Activated naive CD4-positive, alpha-beta T cell treated with anti-CD3 and anti-CD28 coated beads for 36 hours (primary cell): ENCODE results near the gene BET1. TPM values are rescaled to one million over a fixed set of nuclear protein-coding genes. Genes with fewer than 3 reads are reported as not detected.

ENCODE experiments used
- CTCF ChIA-PET: fragments of 350-600 bp; sonication (Branson Sonifier 250); formaldehyde crosslinking; loops from one replicate; lab custom pipeline; 2021; ENCODE audit warnings: antibody characterized with exemption; lab: Charles Lee
- DNase-seq: peaks from one replicate; pipeline ENCODE4 v3.0.0-alpha.2; 2020
- H3K27ac Mint-ChIP-seq: one replicate; pipeline ENCODE4 v1.8.0; 2021; ENCODE audit warnings: mild to moderate bottlenecking, mixed read lengths
- H3K27me3 Mint-ChIP-seq: one replicate; pipeline ENCODE4 v1.8.0; 2021; ENCODE audit warnings: low read depth, mixed read lengths
- H3K36me3 Mint-ChIP-seq: one replicate; pipeline ENCODE4 v1.8.0; 2021; ENCODE audit warnings: low read depth, mixed read lengths
- H3K4me1 Mint-ChIP-seq: one replicate; pipeline ENCODE4 v1.8.0; 2021; ENCODE audit warnings: low read depth, mixed read lengths
- H3K4me3 Mint-ChIP-seq: one replicate; pipeline ENCODE4 v1.8.0; 2021; ENCODE audit warnings: mild to moderate bottlenecking, moderate library complexity, mixed read lengths
- H3K9me3 Mint-ChIP-seq: one replicate; pipeline ENCODE4 v1.8.0; 2021; ENCODE audit warnings: mixed read lengths
- intact Hi-C: fragments of 100-400 bp; cut with micrococcal nuclease; formaldehyde crosslinking; loops from one replicate; pipeline ENCODE4 v1.15.1; 2023
- total RNA-seq, 2 experiments: library from RNA; stranded (reverse); gene quantifications; one replicate each; pipeline ENCODE4 v1.2.3, GENCODE V29; 2021

BET1 gene
- total RNA-seq, 2 experiments from 2014 or later: 21.5 to 25.9 TPM

GRCh38 chr7:93945756-93946535 is 58.2 kb downstream of the BET1 start:
- H3K27me3 Mint-ChIP-seq: peaks cover 13% of the 10 kb centered on the region
- DNase-seq: no peak
- no peak overlapping the region for H3K4me3 Mint-ChIP-seq
- CTCF ChIA-PET: no interaction called here
- H3K4me1 Mint-ChIP-seq: no peaks in the 10 kb centered on the region
- H3K27ac Mint-ChIP-seq: no peak overlapping the region
- H3K36me3 Mint-ChIP-seq: no peaks in the 10 kb centered on the region
- intact Hi-C loops: no loop called here
- no peaks in the 10 kb centered on the region for H3K9me3 Mint-ChIP-seq

- intact Hi-C loops: no loop called here
- CTCF ChIA-PET: no interaction called here
- Mint-ChIP-seq H3K36me3 (no peaks in the 10 kb centered on the region), H3K9me3 (no peaks in the 10 kb centered on the region), H3K27ac (no peak overlapping the region), H3K4me1 (no peaks in the 10 kb centered on the region), H3K27me3 (peaks cover 16% of the 10 kb centered on the region), H3K4me3 (no peak overlapping the region)
- no peak for DNase-seq
These were observed 59.1 kb downstream of the BET1 start for GRCh38 chr7:93945083-93945482.

GRCh38 chr7:93944673-93945072 is 59.5 kb downstream of the BET1 start:
- H3K4me3 Mint-ChIP-seq: no peak overlapping the region
- H3K27me3 Mint-ChIP-seq: peaks cover 21% of the 10 kb centered on the region
- intact Hi-C loops: no loop called here
- no peaks in the 10 kb centered on the region for H3K9me3 Mint-ChIP-seq
- no peak overlapping the region for H3K27ac Mint-ChIP-seq
- CTCF ChIA-PET: no interaction called here
- no peak for DNase-seq
- no peaks in the 10 kb centered on the region for H3K4me1 Mint-ChIP-seq
- no peaks in the 10 kb centered on the region for H3K36me3 Mint-ChIP-seq

GRCh38 chr7:93943816-93944540 is 60.2 kb downstream of the BET1 start:
- peaks cover 23% of the 10 kb centered on the region for H3K27me3 Mint-ChIP-seq
- no peaks in the 10 kb centered on the region for H3K9me3 Mint-ChIP-seq
- no peaks in the 10 kb centered on the region for H3K36me3 Mint-ChIP-seq
- H3K4me1 Mint-ChIP-seq: no peaks in the 10 kb centered on the region
- no peak for DNase-seq
- intact Hi-C loops: no loop called here
- H3K27ac Mint-ChIP-seq: no peak overlapping the region
- CTCF ChIA-PET: interaction anchor here (0.6 kb wide), 1 partner anchor 40 kb away, joined by 4 read pairs; no protein-coding TSS in a partner anchor
- H3K4me3 Mint-ChIP-seq: no peak overlapping the region

Other genes starting within 250 kb of the BET1 start
- not detected for gene TFPI2, start 113.6 kb downstream of the BET1 start, total RNA-seq
- gene GNGT1, start 97.8 kb downstream of the BET1 start, total RNA-seq: not detected
- not detected for gene GNG11, start 82.6 kb downstream of the BET1 start, total RNA-seq